HG02981 (cell line): ENCODE data around the gene C6orf141.

ENCODE experiments used
- ATAC-seq: cut with Tn5 transposase; IDR thresholded peaks from one replicate; pipeline ENCODE4 v1.9.1; 2021; ENCODE audit warnings: mild to moderate bottlenecking, moderate library complexity; ENCODE audit not compliant: unreplicated experiment

Gene C6orf141

DNA sequence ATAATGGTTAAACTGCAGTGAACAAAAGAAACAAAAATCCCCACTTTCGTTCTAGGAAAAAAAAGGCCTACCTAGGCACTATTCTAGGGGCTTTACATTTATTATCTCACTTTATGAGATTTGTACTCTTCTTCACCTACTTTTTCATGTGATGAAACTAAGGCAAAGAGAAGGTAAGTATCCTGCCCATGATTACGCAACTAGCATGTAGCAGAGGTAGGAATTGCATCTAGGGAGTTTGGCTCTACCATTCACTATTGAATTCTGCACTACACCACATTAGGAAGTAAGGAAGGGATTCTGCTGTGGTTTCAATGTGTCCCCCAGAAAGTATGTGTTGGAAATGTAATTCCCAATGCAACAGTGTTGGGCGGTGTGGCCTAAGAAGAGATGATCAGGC is 11.4 kb upstream of the C6orf141 start:
- no peak for ATAC-seq

- no peak for ATAC-seq
These were observed 9.9 kb upstream of the C6orf141 start for GRCh38 chr6:49540614-49541013.

DNA sequence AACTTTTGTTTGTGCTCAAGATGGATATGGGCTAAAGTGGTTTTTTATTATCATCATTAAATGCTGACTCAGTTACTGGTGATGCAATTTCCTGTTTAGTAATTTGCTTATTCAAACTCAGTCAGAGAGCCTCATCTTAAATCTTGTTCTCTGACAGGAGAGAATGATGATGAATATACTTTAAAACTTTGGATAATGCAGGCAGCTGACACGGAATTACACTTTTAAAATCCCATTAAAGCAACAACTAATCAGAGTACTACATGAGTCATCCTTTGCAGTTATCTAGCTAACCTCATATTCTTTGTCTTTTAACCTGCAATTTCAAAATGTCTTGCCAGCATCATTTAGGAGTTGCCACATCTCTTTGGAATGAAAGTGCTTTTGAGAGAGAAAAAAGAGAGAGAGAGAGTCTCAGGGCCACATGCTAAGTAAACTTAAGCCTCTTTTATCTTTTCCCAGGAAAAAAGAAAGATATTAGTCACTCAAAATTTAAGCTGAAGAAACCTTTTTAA is 9.2 kb upstream of the C6orf141 start:
- ATAC-seq: no peak

- ATAC-seq: no peak
These were observed 8.5 kb upstream of the C6orf141 start for GRCh38 chr6:49541936-49542335.

DNA sequence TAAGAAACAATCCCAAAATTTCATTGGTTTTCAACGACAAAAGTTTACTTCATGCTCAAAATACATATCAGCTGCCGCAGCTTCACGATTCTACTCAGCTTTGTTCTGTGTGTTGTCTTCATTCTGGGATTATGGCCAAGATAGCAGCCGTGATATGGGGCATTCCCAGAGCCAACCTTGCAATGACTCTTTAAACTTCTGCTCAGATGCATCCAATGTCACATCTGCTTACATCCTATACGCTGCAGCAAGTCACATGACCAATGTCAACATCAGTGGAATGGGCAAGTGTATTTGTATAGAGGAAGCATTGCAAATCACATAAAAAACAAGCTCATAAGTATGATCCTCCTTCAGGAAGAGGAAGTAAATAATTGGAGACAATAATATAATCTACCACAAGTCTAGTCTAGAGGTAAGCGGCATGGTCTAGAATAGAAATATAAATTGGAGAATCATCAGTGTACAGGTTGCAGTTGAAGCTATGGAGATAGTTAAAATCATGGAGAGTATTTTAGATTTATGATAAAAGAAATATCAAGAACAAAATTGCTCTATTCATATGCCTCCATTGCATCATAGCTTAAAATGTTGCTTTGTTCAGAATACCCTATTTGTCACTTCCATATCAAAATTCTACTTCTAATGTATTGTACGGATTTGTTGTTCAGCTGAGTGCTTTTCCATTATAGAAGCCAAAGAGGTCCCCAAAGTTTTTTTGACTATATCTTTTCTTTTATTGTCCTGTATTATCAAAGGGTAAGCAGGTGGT is 7.2 kb upstream of the C6orf141 start:
- no peak for ATAC-seq

- no peak for ATAC-seq
These were observed 4.1 kb upstream of the C6orf141 start for GRCh38 chr6:49546331-49546730.

DNA sequence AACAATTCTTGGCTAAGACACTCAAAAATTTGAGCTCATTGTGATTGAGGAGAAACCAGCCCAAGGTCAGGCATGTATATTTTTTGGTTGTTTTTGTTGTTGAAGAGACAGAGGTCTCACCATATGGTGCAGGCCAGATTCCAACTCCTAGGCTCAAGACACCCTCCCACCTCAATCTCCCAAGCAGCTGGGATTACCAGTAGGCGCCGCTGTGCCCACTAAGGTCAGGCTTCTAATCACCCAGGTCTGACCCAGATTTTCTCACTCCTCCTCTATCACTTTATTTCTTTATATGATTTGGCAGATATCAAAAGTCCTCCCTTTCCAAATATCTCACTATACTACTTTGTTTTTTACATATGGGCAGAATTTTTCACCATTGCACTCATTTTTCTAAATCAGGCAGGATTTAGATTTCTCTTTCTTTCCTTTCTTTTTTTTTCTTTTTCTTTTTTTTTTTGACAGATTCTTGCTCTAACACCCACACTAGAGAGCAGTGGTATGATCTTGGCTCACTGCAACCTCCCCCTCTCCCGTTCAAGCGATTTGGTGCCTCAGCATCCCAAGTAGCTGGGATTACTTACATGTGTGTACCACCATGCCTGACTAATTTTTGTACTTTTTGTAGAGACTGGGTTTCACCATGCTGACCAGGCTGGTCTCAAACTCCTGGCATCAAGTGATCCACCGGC is 1.7 kb upstream of the C6orf141 start:
- no peak for ATAC-seq

- no peak for ATAC-seq
These were observed 577 bp upstream of the C6orf141 start for GRCh38 chr6:49549691-49550491.

DNA sequence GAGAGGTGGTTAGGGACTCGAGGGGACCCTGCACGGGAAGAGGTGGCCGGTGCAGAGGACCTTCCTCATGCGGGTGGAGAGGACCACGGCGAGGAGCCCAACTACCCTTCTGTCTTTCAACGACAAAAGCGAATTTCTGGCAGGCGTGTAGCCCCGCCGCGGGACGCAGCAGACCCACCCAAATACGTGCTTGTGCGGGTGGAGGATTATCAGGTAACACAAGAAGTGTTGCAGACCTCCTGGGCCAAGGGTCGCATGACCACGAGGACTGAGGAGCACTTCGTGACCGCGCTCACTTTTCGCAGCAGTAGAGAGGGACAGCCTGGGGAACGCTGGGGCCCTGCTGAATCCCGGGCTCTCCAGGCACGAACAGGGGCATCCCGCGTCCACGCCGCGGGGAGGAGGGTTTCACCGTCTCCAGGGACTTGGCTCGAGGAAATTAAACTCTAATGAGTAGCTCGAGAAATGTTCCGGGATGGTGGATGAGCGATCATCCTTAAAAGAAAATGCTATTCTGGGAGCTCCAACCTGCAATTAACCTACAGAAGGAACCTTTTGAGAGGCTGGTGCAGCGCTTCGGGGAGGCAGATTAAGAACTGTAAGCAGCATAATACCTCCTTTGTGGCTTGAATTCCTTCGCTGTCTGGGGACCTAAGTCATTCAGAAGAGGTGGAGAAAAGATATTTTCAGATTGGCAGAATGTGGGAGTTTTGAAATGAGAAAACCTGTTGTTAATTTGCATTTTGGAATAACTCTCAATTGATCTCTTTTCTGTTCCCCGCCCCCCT is 804 bp downstream of the C6orf141 start:
- ATAC-seq: peak; percentile 34

GRCh38 chr6:49551866-49552129 is 1.3 kb downstream of the C6orf141 start:
- ATAC-seq: peak; percentile 31

DNA sequence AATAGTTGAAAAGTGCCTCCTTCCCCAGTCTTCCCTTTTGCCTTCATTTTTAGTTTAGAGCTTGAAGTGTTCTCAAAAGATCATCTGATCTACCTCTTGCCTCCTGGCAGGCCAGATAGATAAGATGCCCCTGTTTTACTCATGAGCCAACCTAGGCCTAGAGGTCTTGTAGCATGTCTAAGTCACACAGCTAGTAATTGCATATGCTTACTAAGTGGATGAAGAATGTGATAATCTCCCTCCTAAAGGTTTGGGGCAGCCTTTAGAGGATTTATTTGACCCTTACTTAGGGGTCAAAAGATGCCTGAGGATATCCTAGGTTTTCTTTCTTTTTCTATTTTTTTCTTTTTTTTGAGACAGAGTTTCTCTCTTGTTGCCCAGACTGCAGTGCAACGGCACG is 2.1 kb downstream of the C6orf141 start:
- ATAC-seq: no peak

GRCh38 chr6:49553384-49553783 is 2.9 kb downstream of the C6orf141 start:
- ATAC-seq: no peak

GRCh38 chr6:49555951-49556350 is 5.5 kb downstream of the C6orf141 start:
- no peak for ATAC-seq

DNA sequence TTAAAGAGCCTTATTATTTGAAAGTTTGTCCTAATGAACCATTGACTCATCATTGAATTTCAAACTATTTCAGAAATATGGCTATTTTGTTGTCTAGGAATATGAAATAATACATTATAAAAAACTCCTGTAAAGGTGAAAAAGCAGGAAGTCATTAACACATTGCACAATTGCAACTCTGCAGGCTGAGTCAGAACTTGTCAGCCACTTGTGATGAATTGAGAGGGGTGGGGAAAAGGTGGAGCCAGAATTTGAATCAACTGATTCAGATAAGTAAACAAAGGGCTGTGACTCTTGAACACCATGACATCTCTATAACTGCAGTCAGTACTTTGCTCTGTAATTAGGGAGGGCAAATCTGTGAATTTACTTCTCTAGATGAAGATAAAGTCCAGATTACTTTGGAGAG is 6.0 kb downstream of the C6orf141 start:
- no peak for ATAC-seq

GRCh38 chr6:49557177-49557576 is 6.7 kb downstream of the C6orf141 start:
- no peak for ATAC-seq

DNA sequence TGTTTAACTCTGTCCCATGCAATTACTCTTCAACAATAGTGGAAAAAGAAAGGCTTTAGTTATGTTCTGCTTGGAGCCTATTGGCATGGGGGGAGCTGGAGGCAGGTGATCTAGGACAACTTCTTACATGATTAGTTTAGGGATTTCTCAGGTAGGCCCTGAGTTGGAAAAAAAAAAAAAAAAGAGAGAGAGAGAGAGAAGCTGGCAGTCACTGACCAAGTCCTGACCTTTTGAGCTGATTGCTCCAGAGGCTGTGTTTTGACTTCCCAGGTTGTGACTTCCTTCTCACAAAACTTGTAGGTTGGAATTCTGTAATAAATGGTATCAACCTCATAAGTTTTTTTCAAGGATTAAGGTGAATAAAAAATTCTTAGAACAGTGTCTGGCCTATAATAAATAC is 7.8 kb downstream of the C6orf141 start:
- no peak for ATAC-seq

GRCh38 chr6:49563006-49563886 is 12.8 kb downstream of the C6orf141 start:
- ATAC-seq: no peak

- no peak for ATAC-seq
These were observed 14.1 kb downstream of the C6orf141 start for GRCh38 chr6:49564552-49564951.

- ATAC-seq: no peak
These were observed 14.8 kb downstream of the C6orf141 start for GRCh38 chr6:49565261-49565660.

- no peak for ATAC-seq
These were observed 15.4 kb downstream of the C6orf141 start for GRCh38 chr6:49565855-49566254.
